Gastrocnemius medialis (tissue), 4 donors: ENCODE measurements around the gene ZKSCAN1.

Source experiments
- CTCF ChIP-seq, 5 experiments: fragments of 450-650 bp in 3 of 5; fragments of 200-600 bp in 2 of 5; sonication (generic) in 2 of 5; IDR thresholded peaks in 4 of 5; conservative IDR thresholded peaks in 1 of 5; 1 replicate in 4 of 5; 2 replicates in 1 of 5; pipeline ENCODE4 v1.5.1; 2016 to 2019; ENCODE audit warnings: antibody characterized with exemption in 5 of 5, mild to moderate bottlenecking in 3 of 5, moderate library complexity in 3 of 5
- POLR2A ChIP-seq, 2 donors: fragments of 450-650 bp; IDR thresholded peaks; one replicate each; pipeline ENCODE4 v1.6.1; 2017; ENCODE audit warnings: antibody characterized with exemption in 2 of 2, mild to moderate bottlenecking in 2 of 2, moderate library complexity in 2 of 2

GRCh38 chr7:100022621-100023020 lies 7.2 kb downstream of the ZKSCAN1 start:
- TF ChIP-seq CTCF (IDR thresholded peaks at IDR 0.05 in 4 of 5, conservative IDR thresholded peaks at IDR 0.05 in 1 of 5) (no peak), POLR2A (IDR thresholded peaks at IDR 0.05) (no peak)
